Uterine smooth muscle cell (primary cell): ENCODE data around the gene DRP2. TPM values are rescaled to one million over a fixed set of nuclear protein-coding genes. Genes with fewer than 3 reads are reported as not detected.

Source experiments
- total RNA-seq: library from RNA; depleted of rRNA; stranded (reverse); fragments of >200 nt; gene quantifications from 2 replicates; pipeline ENCODE4 v1.2.3, GENCODE V29; 2014

The DRP2 gene
- 1.7 and 2.8 TPM in 2 replicates for total RNA-seq

GRCh38 chrX:101219116-101219863 lies at the start of gene DRP2:
DRP2 (plus strand) TSS chrX:101219786; CDS start chrX:101231648, 11,862 bp downstream.

DNA sequence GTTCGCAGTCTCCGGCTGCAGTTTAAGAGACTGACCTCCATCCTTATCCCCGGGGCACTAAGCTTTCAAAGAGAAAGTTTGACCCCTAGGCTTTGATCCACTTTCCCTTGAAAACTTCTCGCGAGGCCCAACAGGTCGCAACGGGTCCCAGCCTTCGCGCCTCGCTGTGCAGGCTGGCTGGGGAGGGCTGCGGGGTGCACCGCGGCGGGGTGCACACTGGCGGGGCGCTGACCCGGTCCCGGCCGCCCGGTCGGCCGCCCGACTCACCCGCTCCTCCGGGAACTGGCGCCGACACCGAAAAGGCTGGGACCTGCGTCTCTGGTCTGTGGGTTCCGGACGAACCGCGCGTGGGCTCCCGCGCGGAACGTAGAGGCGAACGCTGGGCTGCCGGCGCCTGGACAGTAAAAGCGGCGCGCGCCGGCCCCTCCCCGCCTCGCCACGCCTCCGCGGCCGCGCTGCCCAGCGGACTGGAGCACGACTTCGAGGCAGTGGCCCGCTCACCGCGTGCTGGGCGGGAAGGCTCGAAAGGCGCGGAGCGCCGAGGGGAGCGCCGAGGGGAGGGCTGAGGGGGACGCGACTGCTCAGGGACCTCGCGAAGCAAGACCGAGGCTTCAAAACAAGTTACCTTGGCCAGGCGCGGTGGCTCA lies 71.5 kb downstream of the DRP2 start, which contains the start of gene TAF7L:
TSS of gene TAF7L (minus strand) at position 378 of the 647 bp plus-strand sequence. CDS start 3,791 bp downstream, outside the sequence.

Other genes with a start within 250 kb of the DRP2 start
- 14.9 and 16.3 TPM in 2 replicates for gene TRMT2B, start 167.7 kb upstream of the DRP2 start, total RNA-seq
- gene TMEM35A, start 140.9 kb upstream of the DRP2 start, total RNA-seq, result 3.8 and 5.9 TPM in 2 replicates
- 18.1 and 46.5 TPM in 2 replicates for gene CENPI, start 121.6 kb upstream of the DRP2 start, total RNA-seq
- 0.89 and 1.9 TPM in 2 replicates for gene TAF7L, start 71.5 kb downstream of the DRP2 start, total RNA-seq
- gene TIMM8A, start 129.0 kb downstream of the DRP2 start, total RNA-seq, result 2.4 and 3.5 TPM in 2 replicates
- gene BTK, start 166.4 kb downstream of the DRP2 start, total RNA-seq, result under 0.01 TPM in 1 of 2 replicates, not detected in the other
- gene RPL36A, start 171.2 kb downstream of the DRP2 start, total RNA-seq, result 875 and 1,176 TPM in 2 replicates
- gene GLA, start 188.1 kb downstream of the DRP2 start, total RNA-seq, result 21.6 and 42.2 TPM in 2 replicates
- gene HNRNPH2, start 188.4 kb downstream of the DRP2 start, total RNA-seq, result 89.2 and 104 TPM in 2 replicates